IMR-90 (cell line): Measurements from ENCODE around the gene STAT6. TPM values are rescaled to one million over a fixed set of nuclear protein-coding genes. Genes with fewer than 3 reads are reported as not detected.
A peak's percentile ranks its signal among the peaks of the same experiment; 100 is the strongest.

Experiments used
- ATAC-seq: fragments of 200-7000 bp; cut with Tn5 transposase; 2 replicates; pipeline ENCODE4 v1.9.1; 2020; ENCODE audit warnings: low read depth, mild to moderate bottlenecking, moderate library complexity
- BruUV-seq: library from RNA; stranded (reverse); fragments of 400-500 nt; replicated peaks from 2 replicates; lab custom pipeline; 2021; lab: Mats Ljungman, UMichigan
- CTCF ChIA-PET: fragments of 300-600 bp; formaldehyde crosslinking; extraction: SDS; loops from one replicate; lab custom pipeline; 2021; ENCODE audit warnings: antibody characterized with exemption; lab: Yijun Ruan, JAX
- POLR2A ChIA-PET: fragments of 300-600 bp; sonication (Branson Sonifier 250); formaldehyde crosslinking; loops from one replicate; lab custom pipeline; 2022; ENCODE audit warnings: antibody characterized with exemption; ENCODE audit not compliant: unreplicated experiment; lab: Charles Lee
- DNase-seq: peaks from one replicate; pipeline ENCODE4 v3.0.0; 2013
- H2AFZ ChIP-seq: replicated peaks from 2 replicates; pipeline ENCODE3; 2013; ENCODE audit warnings: low read length, mild to moderate bottlenecking; ENCODE audit not compliant: poor library complexity
- H2AK5ac ChIP-seq: 2 replicates; pipeline ENCODE4 v1.6.1; 2013; ENCODE audit warnings: low read depth, low read length, inconsistent platforms
- H2AK9ac ChIP-seq: replicated peaks from 2 replicates; pipeline ENCODE3; 2013; ENCODE audit warnings: mild to moderate bottlenecking, low read depth, low read length, moderate library complexity; ENCODE audit not compliant: poor library complexity
- H2BK120ac ChIP-seq: 2 replicates; pipeline ENCODE4 v1.6.1; 2013; ENCODE audit warnings: low read depth, low read length, inconsistent platforms
- H2BK15ac ChIP-seq: 3 replicates; pipeline ENCODE4 v1.6.1; 2013; ENCODE audit warnings: low read depth, low read length, inconsistent platforms
- H2BK20ac ChIP-seq: 2 replicates; pipeline ENCODE4 v1.6.1; 2013; ENCODE audit warnings: low read depth, mild to moderate bottlenecking, inconsistent platforms, low read length, moderate library complexity
- H2BK5ac ChIP-seq: 2 replicates; pipeline ENCODE4 v1.6.1; 2013; ENCODE audit warnings: mild to moderate bottlenecking, low read depth, low read length, inconsistent platforms; ENCODE audit not compliant: poor library complexity, severe bottlenecking
- H3K14ac ChIP-seq: replicated peaks from 2 replicates; pipeline ENCODE4 v1.6.1; 2013; ENCODE audit warnings: low read depth, low read length, inconsistent platforms
- H3K18ac ChIP-seq: 2 replicates; pipeline ENCODE4 v1.6.1; 2013; ENCODE audit warnings: low read depth, low read length, control low read depth
- H3K23ac ChIP-seq: 2 replicates; pipeline ENCODE4 v1.6.1; 2013; ENCODE audit warnings: low read depth, low read length, inconsistent platforms
- H3K27ac ChIP-seq: 2 replicates; pipeline ENCODE4 v1.5.1; 2013; ENCODE audit warnings: mild to moderate bottlenecking, control low read depth, low read length; ENCODE audit not compliant: insufficient read depth
- H3K27me3 ChIP-seq: 2 replicates; pipeline ENCODE4 v1.6.1; 2013; ENCODE audit warnings: low read length; ENCODE audit not compliant: control insufficient read depth, insufficient read depth
- H3K36me3 ChIP-seq: 2 replicates; pipeline ENCODE4 v1.6.1; 2013; ENCODE audit warnings: low read length, mixed read lengths; ENCODE audit not compliant: control insufficient read depth, insufficient read depth
- H3K4ac ChIP-seq: 2 replicates; pipeline ENCODE4 v1.6.1; 2013; ENCODE audit warnings: low read depth, low read length, inconsistent platforms
- H3K4me1 ChIP-seq: 2 replicates; pipeline ENCODE4 v1.6.1; 2013; ENCODE audit warnings: low read length, mixed read lengths; ENCODE audit not compliant: control insufficient read depth, insufficient read depth
- H3K4me2 ChIP-seq: 2 replicates; pipeline ENCODE4 v1.6.1; 2013; ENCODE audit warnings: low read depth, mild to moderate bottlenecking, control low read depth, low read length, moderate library complexity
- H3K4me3 ChIP-seq: 2 replicates; pipeline ENCODE4 v1.5.1; 2013; ENCODE audit warnings: low read depth, mild to moderate bottlenecking, control low read depth, low read length, moderate library complexity; ENCODE audit not compliant: insufficient read depth
- H3K56ac ChIP-seq: 2 replicates; pipeline ENCODE4 v1.6.1; 2013; ENCODE audit warnings: low read length, inconsistent platforms; ENCODE audit not compliant: insufficient read depth; ENCODE audit errors: extremely low read depth
- H3K79me1 ChIP-seq, 2 experiments: 2 replicates each; pipeline ENCODE4 v1.6.1; 2013; ENCODE audit warnings: low read length in 2 of 2, inconsistent platforms in 1 of 2, low read depth in 1 of 2
- H3K9ac ChIP-seq: 2 replicates; pipeline ENCODE4 v1.6.1; 2013; ENCODE audit warnings: low read depth, low read length, control low read depth
- H3K9me1 ChIP-seq: 2 replicates; pipeline ENCODE4 v1.6.1; 2013; ENCODE audit warnings: low read length, inconsistent platforms; ENCODE audit not compliant: insufficient read depth
- H3K9me3 ChIP-seq: 2 replicates; pipeline ENCODE4 v1.6.1; 2013; ENCODE audit warnings: low read length; ENCODE audit not compliant: control insufficient read depth, insufficient read depth
- H4K20me1 ChIP-seq: 2 replicates; pipeline ENCODE4 v1.6.1; 2013; ENCODE audit warnings: low read length, inconsistent platforms; ENCODE audit not compliant: insufficient read depth
- H4K5ac ChIP-seq: 2 replicates; pipeline ENCODE4 v1.6.1; 2013; ENCODE audit warnings: mild to moderate bottlenecking, low read depth, low read length, control low read depth
- H4K8ac ChIP-seq, 2 experiments: 2 replicates each; pipeline ENCODE4 v1.6.1; 2013; ENCODE audit warnings: low read depth in 2 of 2, low read length in 2 of 2, control low read depth in 1 of 2, inconsistent platforms in 1 of 2
- H4K91ac ChIP-seq: 2 replicates; pipeline ENCODE4 v1.6.1; 2013; ENCODE audit warnings: low read depth, low read length, inconsistent platforms; ENCODE audit not compliant: insufficient read depth
- BHLHE40 ChIP-seq: fragments of 150-350 bp; IDR thresholded peaks from 2 replicates; pipeline ENCODE4 v1.6.1; 2016; ENCODE audit warnings: mild to moderate bottlenecking, low read depth, low read length
- CEBPB ChIP-seq: IDR thresholded peaks from 2 replicates; pipeline ENCODE4 v1.6.1; 2012; ENCODE audit warnings: low read depth, low read length, improper control_type of control experiment
- CHD1 ChIP-seq: IDR thresholded peaks from 2 replicates; pipeline ENCODE4 v1.6.1; 2012; ENCODE audit warnings: low read depth, low read length, improper control_type of control experiment
- CTCF ChIP-seq: conservative IDR thresholded peaks from 2 replicates; pipeline ENCODE4 v1.5.1; 2012; ENCODE audit warnings: mild to moderate bottlenecking, low read depth, low read length, improper control_type of control experiment
- ELK1 ChIP-seq: fragments of 150-350 bp; IDR thresholded peaks from 2 replicates; pipeline ENCODE4 v1.6.1; 2016; ENCODE audit warnings: low read depth, mild to moderate bottlenecking, low read length, moderate library complexity, borderline replicate concordance
- FOS ChIP-seq: fragments of 150-350 bp; IDR thresholded peaks from 2 replicates; pipeline ENCODE4 v1.6.1; 2016; ENCODE audit warnings: low read depth, low read length
- MAFK ChIP-seq: IDR thresholded peaks from 2 replicates; pipeline ENCODE4 v1.6.1; 2012; ENCODE audit warnings: low read depth, low read length, improper control_type of control experiment
- MAZ ChIP-seq: IDR thresholded peaks from 2 replicates; pipeline ENCODE4 v1.6.1; 2012; ENCODE audit warnings: low read depth, mild to moderate bottlenecking, low read length, improper control_type of control experiment, moderate library complexity, borderline replicate concordance
- MXI1 ChIP-seq: IDR thresholded peaks from 2 replicates; pipeline ENCODE4 v1.6.1; 2012; ENCODE audit warnings: low read depth, mild to moderate bottlenecking, low read length, moderate library complexity, borderline replicate concordance
- NFE2L2 ChIP-seq: fragments of 150-350 bp; IDR thresholded peaks from 2 replicates; pipeline ENCODE4 v1.6.1; 2016; ENCODE audit warnings: low read depth, mild to moderate bottlenecking, low read length
- POLR2A ChIP-seq: IDR thresholded peaks from 2 replicates; pipeline ENCODE4 v1.6.1; 2012; ENCODE audit warnings: mild to moderate bottlenecking, low read depth, low read length
- RAD21 ChIP-seq: IDR thresholded peaks from 2 replicates; pipeline ENCODE4 v1.6.1; 2012; ENCODE audit warnings: low read length, improper control_type of control experiment
- RCOR1 ChIP-seq: IDR thresholded peaks from 2 replicates; pipeline ENCODE4 v1.6.1; 2012; ENCODE audit warnings: mild to moderate bottlenecking, low read length, improper control_type of control experiment; ENCODE audit not compliant: insufficient replicate concordance
- RFX5 ChIP-seq: IDR thresholded peaks from 2 replicates; pipeline ENCODE4 v1.8.0; 2012; ENCODE audit warnings: low read depth, mild to moderate bottlenecking, low read length, moderate library complexity
- SMC3 ChIP-seq: fragments of 150-350 bp; IDR thresholded peaks from 2 replicates; pipeline ENCODE4 v1.6.1; 2016; ENCODE audit warnings: low read depth, mild to moderate bottlenecking, antibody characterized with exemption, low read length, moderate library complexity
- WGBS, 2 experiments: methylation state at CpG; one replicate each; pipeline versions ENCODE4 v1.1.5 to v1.1.7; 2013; ENCODE audit warnings: missing lambda C conversion rate in 2 of 2; ENCODE audit not compliant: insufficient read length in 1 of 2; ENCODE audit errors: extremely low coverage in 2 of 2; 5-methylcytosine and 5-hydroxymethylcytosine counted together
- dilution Hi-C: fragments of 300-500 bp; cut with HindIII; formaldehyde crosslinking; loops from one replicate; pipeline ENCODE4 v1.14.3; 2018; ENCODE audit warnings: low sequenced_read_pairs; ENCODE audit not compliant: unreplicated experiment
- in situ Hi-C: fragments of 300-500 bp; cut with MboI; formaldehyde crosslinking; loops from 3 replicates; pipeline ENCODE4 v1.14.3; 2019; ENCODE audit warnings: low sequenced_read_pairs, inconsistent platforms, mixed read lengths
- intact Hi-C: fragments of 100-400 bp; cut with micrococcal nuclease; formaldehyde crosslinking; loops from 2 replicates; pipeline ENCODE4 v1.10.0; 2022
- polyA plus RNA-seq, 3 experiments: library from polyadenylated mRNA; depleted of rRNA; stranded (reverse); fragments of >200 nt; gene quantifications; 2 replicates each; pipeline ENCODE4 v1.2.3, GENCODE V29; 2012; ENCODE audit warnings: low replicate concordance in 1 of 3
- total RNA-seq: library from RNA; depleted of rRNA; stranded (reverse); fragments of >200 nt; gene quantifications from 2 replicates; pipeline ENCODE4 v1.2.3, GENCODE V29; 2012
- TF ChIP-seq, protein P1 (sequence below): fragments of 150-350 bp; IDR thresholded peaks from 2 replicates; pipeline ENCODE4 v1.6.1; 2017; ENCODE audit warnings: mild to moderate bottlenecking, antibody characterized with exemption, low read length, low read depth

STAT6 gene
- total and polyA plus RNA-seq, 2 of the 4 experiments (the other 2 are of a cell fraction), result 43.4 to 96.9 TPM

GRCh38 chr12:57098546-57098945 lies 12.6 kb downstream of the STAT6 start:
- Histone ChIP-seq H3K4ac (no peak overlapping the region), H3K4me3 (no peak overlapping the region), H4K20me1 (peaks cover 31% of the 10 kb centered on the region), H3K14ac (no peak overlapping the region), H2AK5ac (no peak overlapping the region), H2BK15ac (no peak overlapping the region), H3K9me3 (no peaks in the 10 kb centered on the region), H3K18ac (no peak overlapping the region), H2AK9ac (peak overlapping the region; percentile 22), H3K27ac (no peak overlapping the region), H4K5ac (no peak overlapping the region), H3K79me1 (peaks cover 13 to 45% of the 10 kb centered on the region in 2 experiments), H3K9ac (no peak overlapping the region), H3K4me1 (peaks cover 18% of the 10 kb centered on the region), H3K27me3 (no peaks in the 10 kb centered on the region), H4K91ac (no peak overlapping the region), H3K56ac (no peak overlapping the region), H2BK120ac (no peak overlapping the region), H3K4me2 (no peak overlapping the region), H3K36me3 (peaks cover 60% of the 10 kb centered on the region), H4K8ac (no peak overlapping the region), H3K9me1 (peaks cover 18% of the 10 kb centered on the region), H2BK20ac (no peak overlapping the region), H2AFZ (no peak overlapping the region), H2BK5ac (no peak overlapping the region), H3K23ac (no peak overlapping the region)
- ATAC-seq (no peak), DNase-seq (no peak)
- TF ChIP-seq RAD21 (no peak), CEBPB (no peak), POLR2A (no peak), SMC3 (no peak), RFX5 (no peak), MAFK (no peak), FOS (no peak), CHD1 (no peak), CTCF (no peak), BHLHE40 (no peak), NFE2L2 (no peak), MAZ (no peak), MXI1 (no peak), ELK1 (no peak), RCOR1 (no peak)
- TF ChIP-seq, protein P1, sequence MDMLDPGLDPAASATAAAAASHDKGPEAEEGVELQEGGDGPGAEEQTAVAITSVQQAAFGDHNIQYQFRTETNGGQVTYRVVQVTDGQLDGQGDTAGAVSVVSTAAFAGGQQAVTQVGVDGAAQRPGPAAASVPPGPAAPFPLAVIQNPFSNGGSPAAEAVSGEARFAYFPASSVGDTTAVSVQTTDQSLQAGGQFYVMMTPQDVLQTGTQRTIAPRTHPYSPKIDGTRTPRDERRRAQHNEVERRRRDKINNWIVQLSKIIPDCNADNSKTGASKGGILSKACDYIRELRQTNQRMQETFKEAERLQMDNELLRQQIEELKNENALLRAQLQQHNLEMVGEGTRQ, result no peak
- in situ Hi-C loops (no loop called here), dilution Hi-C loops (no loop called here), intact Hi-C loops (no loop called here)
- BruUV-seq, result no TSS peak
- ChIA-PET POLR2A (interaction anchor here (1.2 kb wide), 1 partner anchor 8 kb away, joined by 3 read pairs; no protein-coding TSS in a partner anchor), CTCF (no interaction called here)
- no CpG with 5 or more reads among the region's 1 CpG for WGBS, 2 experiments
